ENCODE data around the gene FOXR1. TPM values are rescaled to one million over a fixed set of nuclear protein-coding genes. Genes with fewer than 3 reads are reported as not detected.

The FOXR1 gene
- total and polyA plus RNA-seq, 2 of the 8 experiments (the other 6 are each of a cell fraction or from before 2014, with no cell fraction given), result not detected

DNA sequence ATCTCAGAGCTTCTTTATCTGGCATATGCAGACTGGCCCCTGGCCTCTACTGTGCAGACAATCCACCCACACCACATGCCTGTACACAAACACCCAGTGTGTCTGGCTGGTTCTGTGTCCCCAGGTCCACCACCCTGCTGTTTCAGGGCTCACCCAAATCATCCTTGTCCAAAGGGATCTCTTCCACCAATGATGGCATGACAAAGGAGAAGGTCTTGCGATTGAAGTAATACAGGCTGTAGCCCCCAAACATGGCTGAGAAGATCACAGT is 57.4 kb downstream of the FOXR1 start:
- Histone ChIP-seq H3K4me2 (ENCODE audit: insufficient read depth in 1 of 2, low read depth in 2 of 2, low read length in 2 of 2) (peak overlapping the region; percentile 81 to 82), H3K56ac (replicated peaks; ENCODE audit: insufficient read length, low read depth, low read length) (no peak overlapping the region), H3K14ac (ENCODE audit: insufficient read length) (no peak overlapping the region), H3K27ac (ENCODE audit: low read depth, low read length) (no peak overlapping the region), H3K4me1 (replicated peaks in 1 of 4; ENCODE audit: control insufficient read depth in 3 of 4, insufficient read depth in 4 of 4, low read length in 3 of 4) (peaks cover 6 to 13% (median 10%) of the 10 kb centered on the region in 4 experiments), H4K91ac (replicated peaks; ENCODE audit: insufficient read length, low read length) (peak overlapping the region; percentile 30), H3K4ac (replicated peaks; ENCODE audit: insufficient read length, low read depth, low read length) (no peak overlapping the region), H2AFZ (ENCODE audit: low read length) (no peak overlapping the region), H3K23ac (ENCODE audit: insufficient read length) (no peak overlapping the region), H2BK20ac (ENCODE audit: low read length) (no peak overlapping the region), H3K9me3 (ENCODE audit: insufficient read depth in 2 of 2, low read depth in 1 of 2, low read length in 1 of 2) (no peaks in the 10 kb centered on the region), H4K20me1 (replicated peaks in 1 of 2; ENCODE audit: control insufficient read depth in 1 of 2, insufficient read depth in 2 of 2, low read length in 2 of 2) (peaks cover 3 to 16% of the 10 kb centered on the region in 2 experiments), H3K27me3 (replicated peaks in 1 of 4; ENCODE audit: control insufficient read depth in 3 of 4, extremely low read depth in 1 of 4, insufficient read depth in 3 of 4, low read length in 3 of 4) (no peaks in the 10 kb centered on the region), H3K36me3 (ENCODE audit: control insufficient read depth in 2 of 4, insufficient read depth in 4 of 4, low read length in 3 of 4) (peaks cover 7 to 45% (median 24%) of the 10 kb centered on the region in 4 experiments), H4K5ac (ENCODE audit: insufficient read length, low read depth, low read length) (no peak overlapping the region), H3K9ac (replicated peaks in 1 of 4; ENCODE audit: extremely low read depth in 1 of 4, low read depth in 3 of 4, low read length in 3 of 4) (peak overlapping the region in 3 of 4 experiments; percentile 17 to 91 (median 20); a peak in 4 of 7 replicates), H4K8ac (ENCODE audit: extremely low read depth, insufficient read depth, low read length) (no peak overlapping the region), H3K79me2 (ENCODE audit: control insufficient read depth in 1 of 2, insufficient read depth in 2 of 2, low read length in 2 of 2) (peaks cover 0 to 19% of the 10 kb centered on the region in 2 experiments; a peak in 1 of 4 replicates), H3K4me3 (ENCODE audit: extremely low read depth in 1 of 4, insufficient read depth in 2 of 4, low read depth in 3 of 4, low read length in 4 of 4) (peak overlapping the region; percentile 64 to 84 (median 74); a peak in 5 of 8 replicates), H2BK12ac (ENCODE audit: low read depth, low read length) (0 out of 2 replicates have a peak overlapping the region, but pooled peaks have one; percentile 10), H3K23me2 (ENCODE audit: low read depth, low read length) (peaks cover 7% of the 10 kb centered on the region; the same call in 1 of the 2 replicates), H3K79me1 (ENCODE audit: low read depth, low read length) (peaks cover 15% of the 10 kb centered on the region), H2AK5ac (ENCODE audit: low read depth, low read length) (no peak overlapping the region), H2BK120ac (replicated peaks; ENCODE audit: low read depth, low read length) (no peak overlapping the region), H2BK15ac (ENCODE audit: low read length) (0 out of 2 replicates have a peak overlapping the region, but pooled peaks have one; percentile 32), H3K18ac (ENCODE audit: extremely low read depth, low read length) (no peak overlapping the region), H2BK5ac (ENCODE audit: low read depth, low read length) (no peak overlapping the region)
- ChIA-PET POLR2A (ENCODE audit: partially characterized antibody) (interaction anchor here (0.9 to 9.7 kb wide), 5 partner anchors 16 to 31 kb away, joined by 3 to 224 read pairs (median 5); partner anchors contain the start of genes HYOU1, RPS25 and TRAPPC4), CTCF (ENCODE audit: partially characterized antibody) (interaction anchor here (1.5 to 3.1 kb wide), 3 partner anchors 10 to 101 kb away, joined by 4 to 12 read pairs (median 4); partner anchors contain the start of genes RPS25 and TRAPPC4)
- DNase-seq (ENCODE audit: low read depth in 1 of 2, low spot score in 2 of 2) (no peak), FAIRE-seq (no peak)
- WGBS, 2 experiments (ENCODE audit: extremely low coverage in 1 of 2, insufficient coverage in 1 of 2, insufficient read length in 1 of 2, insufficient replicate concordance in 2 of 2, low coverage in 1 of 2, low lambda C conversion rate in 2 of 2, missing lambda C conversion rate in 1 of 2), result 90% methylated on average over 1 of the region's 1 CpG; no CpG with 5 or more reads in 1 of the 2 experiments
- TF ChIP-seq YY1 (IDR thresholded peaks at IDR 0.05; ENCODE audit: low read depth, low read length), result no peak

Data from H1 (cell line).